ENCODE measurements around the gene AUTS2.

The AUTS2 gene

GRCh38 chr7:70660819-70661191 is 1062.5 kb downstream of the AUTS2 start:
- Histone ChIP-seq H3K36me3 (ENCODE audit: control insufficient read depth in 2 of 2, insufficient read depth in 1 of 2, low read length in 2 of 2) (no peaks in the 10 kb centered on the region), H3K9me3 (ENCODE audit: control insufficient read depth, insufficient read depth, low read depth, low read length) (no peaks in the 10 kb centered on the region), H3K4me3 (ENCODE audit: low read depth, low read length) (no peak overlapping the region), H3K27ac (ENCODE audit: extremely low read depth, low read depth, low read length) (no peak overlapping the region), H3K4me1 (ENCODE audit: control insufficient read depth, insufficient read depth, low read length) (no peaks in the 10 kb centered on the region)
- POLR2A ChIA-PET, result no interaction called here
- no peak for TF ChIP-seq ZNF645 (tag by site-specific recombination; IDR thresholded peaks at IDR 0.05)
- no peak for TF ChIP-seq ZNF654 (tag by site-specific recombination; IDR thresholded peaks at IDR 0.05; ENCODE audit: low read depth)
- no peak for TF ChIP-seq PRDM6 (tag by site-specific recombination; IDR thresholded peaks at IDR 0.05)
- no peak for TF ChIP-seq ZNF473 (tag by site-specific recombination; IDR thresholded peaks at IDR 0.05)
- TF ChIP-seq ZNF777 (tag by site-specific recombination; IDR thresholded peaks at IDR 0.05; ENCODE audit: borderline replicate concordance), result no peak
- no peak for TF ChIP-seq ZNF223 (tag by site-specific recombination; IDR thresholded peaks at IDR 0.05)
- no peak for TF ChIP-seq GLI4 (tag by site-specific recombination; IDR thresholded peaks at IDR 0.05)
- TF ChIP-seq ZNF133 (tag by site-specific recombination; IDR thresholded peaks at IDR 0.05), result no peak
- no peak for TF ChIP-seq ZNF792 (tag by site-specific recombination; IDR thresholded peaks at IDR 0.05)
- TF ChIP-seq ZNF10 (tag by site-specific recombination; IDR thresholded peaks at IDR 0.05), result no peak
- no peak for TF ChIP-seq ZBTB26 (tag by site-specific recombination; optimal IDR thresholded peaks at IDR 0.05)
- TF ChIP-seq BCL11B (tag by site-specific recombination; IDR thresholded peaks at IDR 0.05; ENCODE audit: low read depth), result no peak
- TF ChIP-seq ZNF514 (tag by site-specific recombination; IDR thresholded peaks at IDR 0.05), result no peak
- no peak for TF ChIP-seq ZNF18 (tag by site-specific recombination; IDR thresholded peaks at IDR 0.05)
- TF ChIP-seq ZNF341 (tag by site-specific recombination; IDR thresholded peaks at IDR 0.05; ENCODE audit: low read depth), result no peak
- no peak for TF ChIP-seq SETDB1 (IDR thresholded peaks at IDR 0.05; ENCODE audit: insufficient read length, low read length)
- CTCF ChIA-PET, result no interaction called here

- H3K36me3 ChIP-seq (ENCODE audit: control insufficient read depth in 2 of 2, insufficient read depth in 1 of 2, low read length in 2 of 2), result no peaks in the 10 kb centered on the region
- no peaks in the 10 kb centered on the region for H3K4me1 ChIP-seq (ENCODE audit: control insufficient read depth, insufficient read depth, low read length)
- H3K27ac ChIP-seq (ENCODE audit: extremely low read depth, low read depth, low read length), result no peak overlapping the region
- POLR2A ChIA-PET, result no interaction called here
- no peaks in the 10 kb centered on the region for H3K9me3 ChIP-seq (ENCODE audit: control insufficient read depth, insufficient read depth, low read depth, low read length)
- H3K4me3 ChIP-seq (ENCODE audit: low read depth, low read length), result no peak overlapping the region
- CTCF ChIA-PET, result no interaction called here
- no peak for TF ChIP-seq ZNF596 (tag by site-specific recombination; IDR thresholded peaks at IDR 0.05)
- TF ChIP-seq ZFHX2 (tag by site-specific recombination; conservative IDR thresholded peaks at IDR 0.05), result no peak
- TF ChIP-seq ELK4 (IDR thresholded peaks at IDR 0.05; ENCODE audit: borderline replicate concordance, low read depth, low read length), result no peak
- TF ChIP-seq ZNF843 (tag by site-specific recombination; IDR thresholded peaks at IDR 0.05), result no peak
- no peak for TF ChIP-seq ZNF560 (tag by site-specific recombination; IDR thresholded peaks at IDR 0.05; ENCODE audit: borderline replicate concordance)
- TF ChIP-seq ZNF707 (tag by site-specific recombination; IDR thresholded peaks at IDR 0.05), result no peak
- no peak for TF ChIP-seq ZNF140 (tag by site-specific recombination; IDR thresholded peaks at IDR 0.05)
- TF ChIP-seq ZBTB48 (tag by site-specific recombination; IDR thresholded peaks at IDR 0.05), result no peak
- TF ChIP-seq ZNF48 (tag by site-specific recombination; IDR thresholded peaks at IDR 0.05), result no peak
- TF ChIP-seq ZNF513 (tag by site-specific recombination; IDR thresholded peaks at IDR 0.05), result no peak
- TF ChIP-seq OSR2 (tag by site-specific recombination; IDR thresholded peaks at IDR 0.05), result no peak
- no peak for TF ChIP-seq ZNF785 (tag by site-specific recombination; IDR thresholded peaks at IDR 0.05)
- no peak for TF ChIP-seq BCL6B (tag by site-specific recombination; IDR thresholded peaks at IDR 0.05)
These were observed 1065.4 kb downstream of the AUTS2 start for GRCh38 chr7:70663680-70664079.
